Measurements from ENCODE around the gene KLF13. TPM values are rescaled to one million over a fixed set of nuclear protein-coding genes. Genes with fewer than 3 reads are reported as not detected.

Gene KLF13
- total RNA-seq, 2 donors from 2014 or later: 25.7 to 38.4 TPM

- Histone ChIP-seq H3K36me3 (replicated peaks in 1 of 2; ENCODE audit: insufficient read depth in 1 of 2, low read depth in 2 of 2) (no peaks in the 10 kb centered on the region), H3K27me3 (no peaks in the 10 kb centered on the region), H3K4me1 (no peaks in the 10 kb centered on the region), H3K4me3 (no peak overlapping the region), H3K9me3 (no peaks in the 10 kb centered on the region), H3K27ac (no peak overlapping the region)
- DNase-seq: no peak
- ATAC-seq: no peak
- TF ChIP-seq CTCF (IDR thresholded peaks at IDR 0.05) (no peak), POLR2A (IDR thresholded peaks at IDR 0.05) (no peak)
- WGBS, 2 donors: 85 to 92% methylated on average over 2 of the region's 2 CpGs
- intact Hi-C loops (cut with DNase I): no loop called here
Observed at GRCh38 chr15:31305375-31305774, 21.3 kb upstream of the KLF13 start.

- H3K9me3 ChIP-seq: no peaks in the 10 kb centered on the region
- intact Hi-C loops (cut with DNase I): no loop called here
- DNase-seq (no peak), ATAC-seq (no peak)
- H3K4me3 ChIP-seq: no peak overlapping the region
- no peaks in the 10 kb centered on the region for H3K4me1 ChIP-seq
- WGBS, 2 donors: 81 to 84% methylated on average over 8 to 10 of the region's 12 CpGs
- no peaks in the 10 kb centered on the region for H3K27me3 ChIP-seq
- H3K27ac ChIP-seq: no peak overlapping the region
- H3K36me3 ChIP-seq (replicated peaks in 1 of 2; ENCODE audit: insufficient read depth in 1 of 2, low read depth in 2 of 2): no peaks in the 10 kb centered on the region
- TF ChIP-seq POLR2A (IDR thresholded peaks at IDR 0.05) (no peak), CTCF (IDR thresholded peaks at IDR 0.05) (no peak)
Observed at GRCh38 chr15:31305796-31306425, 20.7 kb upstream of the KLF13 start.

- Histone ChIP-seq H3K27me3 (no peaks in the 10 kb centered on the region), H3K36me3 (replicated peaks in 1 of 2; ENCODE audit: insufficient read depth in 1 of 2, low read depth in 2 of 2) (no peaks in the 10 kb centered on the region), H3K4me1 (no peaks in the 10 kb centered on the region), H3K27ac (no peak overlapping the region), H3K4me3 (no peak overlapping the region), H3K9me3 (no peaks in the 10 kb centered on the region)
- no peak for ATAC-seq
- no peak for TF ChIP-seq CTCF (IDR thresholded peaks at IDR 0.05)
- TF ChIP-seq POLR2A (IDR thresholded peaks at IDR 0.05): no peak
- 76 to 80% methylated on average over 11 to 30 of the region's 30 CpGs for WGBS, 2 donors
- intact Hi-C loops (cut with DNase I): no loop called here
- DNase-seq: no peak
Observed at GRCh38 chr15:31306426-31307269, 20.0 kb upstream of the KLF13 start.

- intact Hi-C loops (cut with DNase I): no loop called here
- H3K27me3 ChIP-seq: no peaks in the 10 kb centered on the region
- H3K36me3 ChIP-seq (replicated peaks in 1 of 2; ENCODE audit: insufficient read depth in 1 of 2, low read depth in 2 of 2): no peaks in the 10 kb centered on the region
- no peaks in the 10 kb centered on the region for H3K4me1 ChIP-seq
- ATAC-seq (no peak), DNase-seq (no peak)
- TF ChIP-seq POLR2A (IDR thresholded peaks at IDR 0.05) (no peak), CTCF (IDR thresholded peaks at IDR 0.05) (no peak)
- no peak overlapping the region for H3K27ac ChIP-seq
- WGBS, 2 donors: 84 to 90% methylated on average over 20 of the region's 20 CpGs
- no peak overlapping the region for H3K4me3 ChIP-seq
- no peaks in the 10 kb centered on the region for H3K9me3 ChIP-seq
Observed at GRCh38 chr15:31307270-31308184, 19.1 kb upstream of the KLF13 start.

Measured in body of pancreas (tissue), 4 donors.